ENCODE results near the gene PLPPR1. TPM values are rescaled to one million over a fixed set of nuclear protein-coding genes. Genes with fewer than 3 reads are reported as not detected.

Gene PLPPR1
- total and polyA plus RNA-seq, 2 of the 4 experiments (the other 2 are of a cell fraction): not detected

GRCh38 chr9:101148344-101148743 lies 119.8 kb downstream of the PLPPR1 start:
- dilution Hi-C loops (cut with HindIII; ENCODE audit: low sequenced_read_pairs, unreplicated experiment) (no loop called here), intact Hi-C loops (cut with micrococcal nuclease) (no loop called here), in situ Hi-C loops (cut with MboI; ENCODE audit: low sequenced_read_pairs) (no loop called here)
- H2AK5ac ChIP-seq (ENCODE audit: low read depth, low read length): no peak overlapping the region
- H2BK5ac ChIP-seq (ENCODE audit: low read depth, low read length, poor library complexity, severe bottlenecking): no peak overlapping the region
- H3K9ac ChIP-seq (ENCODE audit: low read depth, low read length): no peak overlapping the region
- no peaks in the 10 kb centered on the region for H3K27me3 ChIP-seq (ENCODE audit: control insufficient read depth, insufficient read depth, low read length)
- no peak overlapping the region for H2BK120ac ChIP-seq (ENCODE audit: low read depth, low read length)
- ChIA-PET POLR2A (ENCODE audit: unreplicated experiment) (no interaction called here), CTCF (no interaction called here)
- H2BK20ac ChIP-seq (ENCODE audit: low read depth, low read length): no peak overlapping the region
- no peak overlapping the region for H2AFZ ChIP-seq (replicated peaks; ENCODE audit: low read length, poor library complexity)
- H3K36me3 ChIP-seq (ENCODE audit: control insufficient read depth, insufficient read depth, low read length): no peaks in the 10 kb centered on the region
- no TSS peak for BruUV-seq (replicated peaks)
- no peaks in the 10 kb centered on the region for H4K20me1 ChIP-seq (ENCODE audit: insufficient read depth, low read length)
- no peak overlapping the region for H2AK9ac ChIP-seq (replicated peaks; ENCODE audit: low read depth, low read length, poor library complexity)
- no peak overlapping the region for H3K27ac ChIP-seq (ENCODE audit: insufficient read depth, low read length)
- H3K79me1 ChIP-seq (ENCODE audit: low read depth in 1 of 2, low read length in 2 of 2): no peaks in the 10 kb centered on the region
- H3K56ac ChIP-seq (ENCODE audit: extremely low read depth, insufficient read depth, low read length): no peak overlapping the region
- H3K4me3 ChIP-seq (ENCODE audit: insufficient read depth, low read depth, low read length): no peak overlapping the region
- no peak overlapping the region for H3K4ac ChIP-seq (ENCODE audit: low read depth, low read length)
- H4K5ac ChIP-seq (ENCODE audit: low read depth, low read length): no peak overlapping the region
- no peak overlapping the region for H2BK15ac ChIP-seq (ENCODE audit: low read depth, low read length)
- H3K9me1 ChIP-seq (ENCODE audit: insufficient read depth, low read length): no peaks in the 10 kb centered on the region
- no peak overlapping the region for H3K4me2 ChIP-seq (ENCODE audit: low read depth, low read length)
- no peak overlapping the region for H3K14ac ChIP-seq (replicated peaks; ENCODE audit: low read depth, low read length)
- TF ChIP-seq FOS (IDR thresholded peaks at IDR 0.05; ENCODE audit: low read depth, low read length) (no peak), RAD21 (IDR thresholded peaks at IDR 0.05; ENCODE audit: low read length) (no peak), ELK1 (IDR thresholded peaks at IDR 0.05; ENCODE audit: borderline replicate concordance, low read depth, low read length) (no peak), NFE2L2 (IDR thresholded peaks at IDR 0.05; ENCODE audit: low read depth, low read length) (no peak), POLR2A (IDR thresholded peaks at IDR 0.05; ENCODE audit: low read depth, low read length) (no peak), CHD1 (IDR thresholded peaks at IDR 0.05; ENCODE audit: low read depth, low read length) (no peak), CTCF (conservative IDR thresholded peaks at IDR 0.05; ENCODE audit: low read depth, low read length) (no peak), RCOR1 (IDR thresholded peaks at IDR 0.05; ENCODE audit: insufficient replicate concordance, low read length) (no peak), RFX5 (IDR thresholded peaks at IDR 0.05; ENCODE audit: low read depth, low read length) (no peak), BHLHE40 (IDR thresholded peaks at IDR 0.05; ENCODE audit: low read depth, low read length) (no peak), SMC3 (IDR thresholded peaks at IDR 0.05; ENCODE audit: low read depth, low read length) (no peak), USF2 (IDR thresholded peaks at IDR 0.05; ENCODE audit: low read depth, low read length) (no peak), MXI1 (IDR thresholded peaks at IDR 0.05; ENCODE audit: borderline replicate concordance, low read depth, low read length) (no peak), CEBPB (IDR thresholded peaks at IDR 0.05; ENCODE audit: low read depth, low read length) (no peak), MAFK (IDR thresholded peaks at IDR 0.05; ENCODE audit: low read depth, low read length) (no peak), MAZ (IDR thresholded peaks at IDR 0.05; ENCODE audit: borderline replicate concordance, low read depth, low read length) (no peak)
- H3K9me3 ChIP-seq (ENCODE audit: control insufficient read depth, insufficient read depth, low read length): peaks cover 2% of the 10 kb centered on the region; the same call in 1 of the 2 replicates
- no peak for DNase-seq
- no peak overlapping the region for H4K8ac ChIP-seq (ENCODE audit: low read depth in 2 of 2, low read length in 2 of 2)
- H3K23ac ChIP-seq (ENCODE audit: low read depth, low read length): no peak overlapping the region
- no peak overlapping the region for H3K18ac ChIP-seq (ENCODE audit: low read depth, low read length)
- ATAC-seq (ENCODE audit: low read depth): no peak
- H3K4me1 ChIP-seq (ENCODE audit: control insufficient read depth, insufficient read depth, low read length): no peaks in the 10 kb centered on the region
- H4K91ac ChIP-seq (ENCODE audit: insufficient read depth, low read depth, low read length): no peak overlapping the region
